Loucy (cell line): ENCODE measurements around the gene EXTL2.
A peak's percentile ranks its signal among the peaks of the same experiment; 100 is the strongest.

Source experiments
- H2AFZ ChIP-seq: fragments of 200-600 bp; sonication (generic); 2 replicates; pipeline ENCODE4 v1.6.0; 2016; ENCODE audit warnings: antibody characterized with exemption, mild to moderate bottlenecking, low read length, moderate library complexity
- H3F3A ChIP-seq: fragments of 200-600 bp; 2 replicates; pipeline ENCODE4 v1.6.0; 2016; ENCODE audit warnings: antibody characterized with exemption, low read depth, mild to moderate bottlenecking
- H3K27me3 ChIP-seq: fragments of 200-600 bp; sonication (generic); 2 replicates; pipeline ENCODE4 v1.6.1; 2014; ENCODE audit warnings: low read length, mild to moderate bottlenecking; ENCODE audit not compliant: insufficient read depth, poor library complexity, severe bottlenecking
- H3K36me3 ChIP-seq: fragments of 200-600 bp; sonication (generic); 2 replicates; pipeline ENCODE4 v1.6.1; 2016; ENCODE audit warnings: low read length; ENCODE audit not compliant: insufficient read depth
- H3K4me1 ChIP-seq: fragments of 200-600 bp; sonication (generic); 2 replicates; pipeline ENCODE4 v1.5.1; 2014; ENCODE audit warnings: low read length, mild to moderate bottlenecking; ENCODE audit not compliant: insufficient read depth, poor library complexity, severe bottlenecking
- H3K4me2 ChIP-seq: fragments of 200-600 bp; sonication (generic); 2 replicates; pipeline ENCODE4 v1.6.0; 2014; ENCODE audit warnings: antibody characterized with exemption, low read length, low read depth, mild to moderate bottlenecking; ENCODE audit not compliant: poor library complexity, severe bottlenecking
- H3K4me3 ChIP-seq: fragments of 200-600 bp; sonication (generic); 2 replicates; pipeline ENCODE4 v1.5.1; 2014; ENCODE audit warnings: low read length, mild to moderate bottlenecking, mixed read lengths; ENCODE audit not compliant: poor library complexity, severe bottlenecking
- H3K79me2 ChIP-seq: fragments of 200-600 bp; sonication (generic); 2 replicates; pipeline ENCODE4 v1.6.1; 2014; ENCODE audit warnings: low read length; ENCODE audit not compliant: insufficient read depth
- H3K9ac ChIP-seq: fragments of 200-600 bp; sonication (generic); 2 replicates; pipeline ENCODE4 v1.6.0; 2014; ENCODE audit warnings: mild to moderate bottlenecking, low read depth, low read length, moderate library complexity; ENCODE audit not compliant: poor library complexity, severe bottlenecking
- H3K9me2 ChIP-seq: fragments of 200-600 bp; sonication (generic); replicated peaks from 2 replicates; pipeline ENCODE4 v1.6.1; 2016; ENCODE audit warnings: low read depth, low read length, mixed read lengths
- H3K9me3 ChIP-seq: fragments of 200-600 bp; sonication (generic); 2 replicates; pipeline ENCODE4 v1.6.1; 2014; ENCODE audit warnings: mild to moderate bottlenecking, antibody characterized with exemption, low read length, low read depth; ENCODE audit not compliant: insufficient read depth
- H4K20me1 ChIP-seq: fragments of 200-600 bp; sonication (generic); 2 replicates; pipeline ENCODE4 v1.6.0; 2014; ENCODE audit warnings: antibody characterized with exemption, low read length, mild to moderate bottlenecking; ENCODE audit not compliant: insufficient read depth, poor library complexity, severe bottlenecking
- EZH2phosphoT487 ChIP-seq: fragments of 200-600 bp; IDR thresholded peaks from 2 replicates; pipeline ENCODE4 v1.6.1; 2018; ENCODE audit warnings: antibody characterized with exemption, mild to moderate bottlenecking, moderate library complexity, borderline replicate concordance
- TF ChIP-seq, protein P1 (sequence below): fragments of 200-600 bp; sonication (generic); conservative IDR thresholded peaks from 2 replicates; pipeline ENCODE4 v1.5.1; 2014; ENCODE audit warnings: mild to moderate bottlenecking, antibody characterized with exemption, low read length

The EXTL2 gene

DNA sequence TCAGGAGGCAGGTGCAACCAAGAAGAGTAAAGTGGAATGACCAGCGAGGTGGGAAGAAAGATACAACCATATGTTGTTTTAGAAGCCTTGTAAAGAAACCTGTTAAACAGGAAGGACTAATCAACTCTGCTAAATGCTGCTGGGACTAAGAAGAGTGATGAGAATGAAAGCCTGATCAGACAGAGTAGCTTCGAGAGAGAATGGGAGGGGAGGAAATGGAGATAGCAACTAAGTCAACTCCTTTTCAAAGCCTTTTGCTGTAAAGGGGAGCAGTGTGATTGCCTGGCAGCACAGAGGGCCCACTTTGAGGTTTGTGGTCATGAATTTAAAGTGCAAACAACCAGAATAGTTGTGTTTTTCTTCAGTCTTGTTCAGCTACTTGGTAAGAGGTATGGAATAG is 32.6 kb upstream of the EXTL2 start:
- peak overlapping the region; percentile 71 for H3K4me2 ChIP-seq
- no peaks in the 10 kb centered on the region for H3K79me2 ChIP-seq
- H3K9me2 ChIP-seq = no peaks in the 10 kb centered on the region
- no peaks in the 10 kb centered on the region for H4K20me1 ChIP-seq
- peaks cover 16% of the 10 kb centered on the region for H3K36me3 ChIP-seq
- peak overlapping the region; percentile 50 for H3K4me3 ChIP-seq
- H3F3A ChIP-seq = peaks cover 13% of the 10 kb centered on the region; the same call in 1 of the 2 replicates
- H3K9me3 ChIP-seq = no peaks in the 10 kb centered on the region
- H2AFZ ChIP-seq = no peak overlapping the region
- H3K27me3 ChIP-seq = no peaks in the 10 kb centered on the region
- TF ChIP-seq, protein P1, sequence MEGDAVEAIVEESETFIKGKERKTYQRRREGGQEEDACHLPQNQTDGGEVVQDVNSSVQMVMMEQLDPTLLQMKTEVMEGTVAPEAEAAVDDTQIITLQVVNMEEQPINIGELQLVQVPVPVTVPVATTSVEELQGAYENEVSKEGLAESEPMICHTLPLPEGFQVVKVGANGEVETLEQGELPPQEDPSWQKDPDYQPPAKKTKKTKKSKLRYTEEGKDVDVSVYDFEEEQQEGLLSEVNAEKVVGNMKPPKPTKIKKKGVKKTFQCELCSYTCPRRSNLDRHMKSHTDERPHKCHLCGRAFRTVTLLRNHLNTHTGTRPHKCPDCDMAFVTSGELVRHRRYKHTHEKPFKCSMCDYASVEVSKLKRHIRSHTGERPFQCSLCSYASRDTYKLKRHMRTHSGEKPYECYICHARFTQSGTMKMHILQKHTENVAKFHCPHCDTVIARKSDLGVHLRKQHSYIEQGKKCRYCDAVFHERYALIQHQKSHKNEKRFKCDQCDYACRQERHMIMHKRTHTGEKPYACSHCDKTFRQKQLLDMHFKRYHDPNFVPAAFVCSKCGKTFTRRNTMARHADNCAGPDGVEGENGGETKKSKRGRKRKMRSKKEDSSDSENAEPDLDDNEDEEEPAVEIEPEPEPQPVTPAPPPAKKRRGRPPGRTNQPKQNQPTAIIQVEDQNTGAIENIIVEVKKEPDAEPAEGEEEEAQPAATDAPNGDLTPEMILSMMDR = no peak
- no peak for TF ChIP-seq EZH2phosphoT487
- peaks cover 33% of the 10 kb centered on the region for H3K4me1 ChIP-seq
- no peak overlapping the region for H3K9ac ChIP-seq

DNA sequence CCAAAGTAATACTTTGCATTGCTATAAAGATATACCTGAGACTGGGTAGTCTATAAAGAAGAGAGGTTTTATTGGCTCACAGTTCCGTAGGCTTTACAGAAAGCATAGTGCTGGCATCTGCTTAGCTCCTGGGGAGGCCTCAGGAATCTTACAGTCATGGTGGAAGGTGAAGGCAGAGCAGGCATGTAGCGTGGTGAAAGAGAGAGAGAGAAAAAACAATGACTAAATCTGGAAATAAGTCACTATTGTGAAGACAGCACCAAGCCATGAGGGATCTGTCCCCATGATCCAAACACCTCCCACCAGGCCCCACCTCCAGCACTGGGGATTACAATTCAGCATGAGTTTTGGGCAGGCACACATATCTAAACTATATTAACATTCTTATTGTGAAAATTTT is 31.6 kb upstream of the EXTL2 start:
- H3K4me1 ChIP-seq = peaks cover 30% of the 10 kb centered on the region
- H3K4me3 ChIP-seq = no peak overlapping the region
- no peak overlapping the region for H3K4me2 ChIP-seq
- H3K79me2 ChIP-seq = no peaks in the 10 kb centered on the region
- H3K27me3 ChIP-seq = no peaks in the 10 kb centered on the region
- H3K36me3 ChIP-seq = peaks cover 16% of the 10 kb centered on the region
- no peaks in the 10 kb centered on the region for H3K9me3 ChIP-seq
- H2AFZ ChIP-seq = no peak overlapping the region
- no peaks in the 10 kb centered on the region for H4K20me1 ChIP-seq
- H3F3A ChIP-seq = peaks cover 13% of the 10 kb centered on the region; the same call in 1 of the 2 replicates
- TF ChIP-seq EZH2phosphoT487 = no peak
- TF ChIP-seq, protein P1 = no peak
- no peaks in the 10 kb centered on the region for H3K9me2 ChIP-seq
- H3K9ac ChIP-seq = no peak overlapping the region

DNA sequence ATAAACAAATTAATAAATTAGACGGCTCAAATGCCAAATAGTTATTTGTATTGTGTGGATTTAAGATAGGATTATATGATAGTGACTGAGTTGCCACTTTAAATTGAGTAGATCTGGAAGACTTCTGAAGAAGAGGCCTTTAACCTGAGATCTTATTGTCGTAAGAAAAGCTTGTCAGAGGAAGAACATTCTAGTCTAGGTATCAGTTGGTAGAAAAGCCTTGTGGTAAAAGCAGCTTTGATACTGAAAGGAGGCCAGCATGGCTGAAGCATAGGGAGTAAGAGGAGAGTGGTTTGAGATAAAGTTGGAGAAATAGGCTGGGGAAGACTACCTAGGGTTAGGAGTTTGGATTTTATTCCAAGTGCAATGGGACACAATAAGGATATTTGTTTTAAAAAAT is 30.3 kb upstream of the EXTL2 start:
- Histone ChIP-seq H3K4me3 (no peak overlapping the region), H3K4me1 (peaks cover 19% of the 10 kb centered on the region), H3K9me3 (no peaks in the 10 kb centered on the region), H2AFZ (no peak overlapping the region), H3K9me2 (no peaks in the 10 kb centered on the region), H3K4me2 (no peak overlapping the region), H3K9ac (no peak overlapping the region), H3F3A (peaks cover 13% of the 10 kb centered on the region; the same call in 1 of the 2 replicates), H3K36me3 (peaks cover 16% of the 10 kb centered on the region), H4K20me1 (no peaks in the 10 kb centered on the region), H3K27me3 (no peaks in the 10 kb centered on the region), H3K79me2 (no peaks in the 10 kb centered on the region)
- no peak for TF ChIP-seq EZH2phosphoT487
- TF ChIP-seq, protein P1 = no peak
